Left kidney (tissue), 2 donors: ENCODE results near the gene GAB2. TPM values are rescaled to one million over a fixed set of nuclear protein-coding genes. Genes with fewer than 3 reads are reported as not detected.
"Not testable (repeated sequence)": the region's sequence is repeated elsewhere in the genome, so short reads cannot be mapped to it uniquely, and the experiment has no call there.

Source experiments
- DNase-seq: peaks from one replicate; pipeline ENCODE4 v3.0.0-alpha.2; 2013
- polyA plus RNA-seq: library from polyadenylated mRNA; unstranded; fragments of 120-200 nt; gene quantifications from one replicate; pipeline ENCODE4 v1.2.1, GENCODE V29; 2013; ENCODE audit not compliant: insufficient read length

Gene GAB2
- polyA plus RNA-seq, 1 donor, result 17.5 TPM

GRCh38 chr11:78181185-78181584, 236.4 kb downstream of the GAB2 start:
- no peak for DNase-seq

GRCh38 chr11:78180751-78181150, 236.9 kb downstream of the GAB2 start:
- no peak for DNase-seq

- no peak for DNase-seq
Measured at GRCh38 chr11:78179459-78180071, 238.1 kb downstream of the GAB2 start.

- no peak for DNase-seq
Measured at GRCh38 chr11:78177216-78177615, 240.4 kb downstream of the GAB2 start.

- no peak for DNase-seq
Measured at GRCh38 chr11:78176605-78177141, 240.9 kb downstream of the GAB2 start.

GRCh38 chr11:78175862-78176261, 241.8 kb downstream of the GAB2 start:
- not testable (repeated sequence) for DNase-seq

GRCh38 chr11:78171951-78172350, 245.7 kb downstream of the GAB2 start:
- DNase-seq, result no peak

GRCh38 chr11:78170874-78171549, 246.6 kb downstream of the GAB2 start:
- no peak for DNase-seq

GRCh38 chr11:78170413-78170812, 247.2 kb downstream of the GAB2 start:
- no peak for DNase-seq

- DNase-seq, result no peak
Measured at GRCh38 chr11:78168539-78169477, 248.8 kb downstream of the GAB2 start.

- no peak for DNase-seq
Measured at GRCh38 chr11:78166855-78167469, 250.7 kb downstream of the GAB2 start.

Other genes with a start within 250 kb of the GAB2 start
- gene KCTD21, start 229.2 kb downstream of the GAB2 start, polyA plus RNA-seq, result 8.0 TPM
- 4.9 TPM for gene USP35, start 228.9 kb downstream of the GAB2 start, polyA plus RNA-seq
- 56.9 TPM for gene NARS2, start 157.0 kb upstream of the GAB2 start, polyA plus RNA-seq